ENCODE results near the gene TLR7.

TLR7 gene

DNA sequence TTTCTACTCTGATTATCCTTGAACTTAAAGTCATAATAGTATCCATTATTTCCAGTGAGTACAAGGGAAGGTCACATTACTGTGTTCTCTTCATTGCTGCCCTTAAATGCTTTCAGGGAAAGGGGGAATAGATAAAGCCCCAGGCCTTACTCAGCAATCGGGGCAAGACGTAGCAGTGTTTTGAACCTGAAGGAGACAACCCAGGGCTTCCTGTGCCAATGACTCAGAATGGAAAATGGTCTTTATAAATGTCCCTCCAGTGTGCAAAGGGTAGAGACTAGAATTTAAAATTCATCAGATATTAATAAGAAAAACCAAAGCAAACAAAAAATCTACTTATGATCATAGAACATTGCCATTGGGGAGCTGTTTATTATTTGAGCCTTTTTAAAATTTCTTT is 63.3 kb downstream of the TLR7 start:
- no peak for DNase-seq (ENCODE audit: low read depth)

DNA sequence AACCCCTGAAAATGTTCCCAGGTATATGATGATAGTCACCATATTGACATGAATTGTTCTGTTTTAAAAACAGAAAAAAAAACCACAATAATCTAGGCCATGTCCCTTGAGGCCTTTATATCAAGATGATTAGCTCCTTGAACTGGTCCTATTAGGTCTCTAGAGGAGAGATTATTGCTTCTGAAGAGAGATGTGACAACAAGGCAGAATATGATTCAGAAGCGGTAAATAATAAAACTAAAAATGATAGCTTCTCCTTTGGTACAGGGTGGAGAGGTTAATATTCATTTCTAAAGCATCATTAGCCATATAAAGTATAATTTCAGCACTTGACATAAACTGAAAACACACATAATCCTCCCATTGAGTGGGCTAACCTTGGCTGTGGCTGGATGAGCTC is 65.4 kb downstream of the TLR7 start:
- no peak for DNase-seq (ENCODE audit: low read depth)

DNA sequence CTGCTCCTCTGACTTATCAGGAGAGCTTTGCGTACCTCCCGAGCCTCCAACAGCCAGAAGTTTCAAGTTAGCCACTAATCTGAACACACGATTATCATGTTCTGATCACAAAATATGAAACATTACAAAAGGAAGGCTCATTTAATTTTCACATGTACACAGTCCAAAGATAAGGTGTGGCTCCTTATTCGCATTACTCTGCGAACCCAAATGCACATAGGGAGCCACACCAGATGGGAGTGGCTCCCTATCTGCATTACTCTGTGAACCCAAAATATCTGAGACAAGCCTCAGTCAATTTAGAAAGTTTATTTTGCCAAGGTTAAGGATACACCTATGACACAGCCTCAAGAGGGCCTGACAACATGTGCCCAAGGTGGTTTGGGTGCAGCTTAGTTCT is 68.0 kb downstream of the TLR7 start:
- DNase-seq (ENCODE audit: low read depth) = no peak

DNA sequence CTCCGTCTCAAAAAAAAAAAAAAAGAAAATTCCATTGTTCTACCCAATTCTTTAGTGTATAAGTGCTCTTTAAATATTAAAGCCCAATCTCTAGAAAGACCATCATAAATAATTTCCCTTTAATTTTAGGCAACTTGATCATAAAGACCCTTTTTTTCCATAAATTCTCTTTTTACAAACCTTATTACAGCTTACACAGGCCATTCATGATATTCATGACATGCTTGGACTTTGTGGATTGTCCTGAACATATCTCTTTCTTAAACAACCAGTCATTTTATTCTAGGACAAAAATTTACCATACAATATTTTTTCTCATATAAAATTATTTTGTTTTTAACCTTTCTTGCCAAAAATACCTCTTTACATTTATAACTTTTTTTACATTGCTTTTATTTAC is 70.1 kb downstream of the TLR7 start:
- no peak for DNase-seq (ENCODE audit: low read depth)

All from HS-5 (cell line).